ENCODE measurements around the gene ZBTB21.

The ZBTB21 gene

GRCh38 chr21:42009831-42010506 is at the start of gene ZBTB21:
Gene ZBTB21, minus strand, starts transcription at chr21:42010360. Its CDS starts 16,265 bp downstream, at chr21:41994095.
- peak; percentile 99 for DNase-seq

GRCh38 chr21:42059721-42060120 is 49.6 kb upstream of the ZBTB21 start:
- DNase-seq: no peak

GRCh38 chr21:42059141-42059540 is 49.0 kb upstream of the ZBTB21 start:
- no peak for DNase-seq

GRCh38 chr21:42058631-42059111 is 48.5 kb upstream of the ZBTB21 start:
- DNase-seq: no peak

- no peak for DNase-seq
Observed at GRCh38 chr21:42057851-42058437, 47.8 kb upstream of the ZBTB21 start.

- peak; percentile 79 for DNase-seq
Observed at GRCh38 chr21:42056996-42057689, 47.0 kb upstream of the ZBTB21 start.

- DNase-seq: no peak
Observed at GRCh38 chr21:42056468-42056867, 46.3 kb upstream of the ZBTB21 start.

- no peak for DNase-seq
Observed at GRCh38 chr21:42055425-42055824, 45.3 kb upstream of the ZBTB21 start.

- DNase-seq: no peak
Observed at GRCh38 chr21:42051788-42052187, 41.6 kb upstream of the ZBTB21 start.

- DNase-seq: no peak
Observed at GRCh38 chr21:42049578-42050430, 39.6 kb upstream of the ZBTB21 start.

GRCh38 chr21:42048870-42049577 is 38.9 kb upstream of the ZBTB21 start:
- DNase-seq: no peak

- peak; percentile 67 for DNase-seq
Observed at GRCh38 chr21:42047821-42048613, 37.9 kb upstream of the ZBTB21 start.

GRCh38 chr21:42044871-42045495 is 34.8 kb upstream of the ZBTB21 start:
- DNase-seq: no peak

GRCh38 chr21:42043961-42044360 is 33.8 kb upstream of the ZBTB21 start:
- no peak for DNase-seq

- DNase-seq: no peak
Observed at GRCh38 chr21:42043201-42043895, 33.2 kb upstream of the ZBTB21 start.

- no peak for DNase-seq
Observed at GRCh38 chr21:42042651-42043050, 32.5 kb upstream of the ZBTB21 start.

GRCh38 chr21:42041711-42042110 is 31.6 kb upstream of the ZBTB21 start:
- no peak for DNase-seq

GRCh38 chr21:42041246-42041645 is 31.1 kb upstream of the ZBTB21 start:
- DNase-seq: no peak

- no peak for DNase-seq
Observed at GRCh38 chr21:42040411-42041180, 30.4 kb upstream of the ZBTB21 start.

Data from right hindlimb (tissue), 1 donor.